GM13977 (cell line): ENCODE data around the gene BRCA2.
A peak's percentile ranks its signal among the peaks of the same experiment; 100 is the strongest.

Experiments
- DNase-seq: peaks from one replicate; pipeline ENCODE4 v3.0.0; 2012; ENCODE audit warnings: low spot score
- CTCF ChIP-seq: IDR thresholded peaks from 2 replicates; pipeline ENCODE4 v1.5.1; 2012; ENCODE audit warnings: mild to moderate bottlenecking, control low read depth; ENCODE audit not compliant: insufficient read depth; ENCODE audit errors: extremely low read depth, missing control alignments
- in situ Hi-C: fragments of 300-500 bp; cut with MboI; formaldehyde crosslinking; loops from one replicate; pipeline ENCODE4 v1.12.0; 2022; ENCODE audit warnings: low sequenced_read_pairs, low pct_unique_long_range_greater_than_20kb, mixed read lengths, inconsistent platforms; ENCODE audit not compliant: unreplicated experiment

The BRCA2 gene

GRCh38 chr13:32309312-32310133 is 5.8 kb upstream of the BRCA2 start:
- no peak for DNase-seq
- in situ Hi-C loops, result loop anchor here (10.0 to 25.0 kb wide), 2 partner anchors 285 to 397 kb away; no protein-coding TSS in a partner anchor
- no peak for TF ChIP-seq CTCF

- TF ChIP-seq CTCF, result peak; percentile 66
- DNase-seq, result peak; percentile 40
- in situ Hi-C loops, result loop anchor here (10.0 to 25.0 kb wide), 2 partner anchors 285 to 398 kb away; no protein-coding TSS in a partner anchor
Observed at GRCh38 chr13:32310134-32310706, 5.1 kb upstream of the BRCA2 start.

GRCh38 chr13:32311188-32311897 is 4.0 kb upstream of the BRCA2 start:
- TF ChIP-seq CTCF, result no peak
- no peak for DNase-seq
- in situ Hi-C loops, result loop anchor here (10.0 to 25.0 kb wide), 2 partner anchors 287 to 399 kb away; no protein-coding TSS in a partner anchor

- in situ Hi-C loops, result loop anchor here (10.0 to 25.0 kb wide), 2 partner anchors 290 to 402 kb away; no protein-coding TSS in a partner anchor
- DNase-seq, result peak; percentile 58
- no peak for TF ChIP-seq CTCF
Observed at GRCh38 chr13:32314271-32315237, 754 bp upstream of the BRCA2 start.

GRCh38 chr13:32316028-32316339 is 676 bp downstream of the BRCA2 start:
- in situ Hi-C loops, result loop anchor here (10.0 to 25.0 kb wide), 2 partner anchors 291 to 404 kb away; no protein-coding TSS in a partner anchor
- peak; percentile 47 for DNase-seq
- TF ChIP-seq CTCF, result no peak
